Mesenchymal stem cell (in vitro differentiated cells and primary cell): ENCODE measurements around the gene PRR7.
A peak's percentile ranks its signal among the peaks of the same experiment; 100 is the strongest.

Experiments
- DNase-seq: peaks from one replicate; pipeline ENCODE4 v3.0.0-alpha.2; 2013
- H2AFZ ChIP-seq: one replicate; pipeline ENCODE4 v1.6.1; 2013; ENCODE audit warnings: low read depth, mild to moderate bottlenecking, control low read depth, inconsistent platforms, low read length, moderate library complexity
- H2AK5ac ChIP-seq: 2 replicates; pipeline ENCODE4 v1.6.1; 2013; ENCODE audit warnings: low read length, moderate library complexity, mild to moderate bottlenecking, inconsistent platforms; ENCODE audit not compliant: severe bottlenecking
- H2BK120ac ChIP-seq: one replicate; pipeline ENCODE4 v1.6.1; 2013; ENCODE audit warnings: low read depth, mild to moderate bottlenecking, inconsistent platforms, low read length, moderate library complexity
- H2BK12ac ChIP-seq, 2 experiments: one replicate each; pipeline ENCODE4 v1.6.1; 2013; ENCODE audit warnings: inconsistent platforms in 2 of 2, low read length in 2 of 2, mild to moderate bottlenecking in 2 of 2, moderate library complexity in 2 of 2, control low read depth in 1 of 2
- H2BK15ac ChIP-seq: one replicate; pipeline ENCODE4 v1.6.1; 2013; ENCODE audit warnings: mild to moderate bottlenecking, low read depth, inconsistent platforms; ENCODE audit not compliant: poor library complexity, severe bottlenecking
- H2BK5ac ChIP-seq: 2 replicates; pipeline ENCODE4 v1.6.1; 2013; ENCODE audit warnings: low read depth, mild to moderate bottlenecking, low read length, control low read depth, inconsistent platforms; ENCODE audit not compliant: poor library complexity, severe bottlenecking
- H3K14ac ChIP-seq, 2 experiments: one replicate each; pipeline ENCODE4 v1.6.1; 2013; ENCODE audit warnings: inconsistent platforms in 2 of 2, low read length in 2 of 2, control low read depth in 1 of 2, mild to moderate bottlenecking in 1 of 2, moderate library complexity in 1 of 2
- H3K18ac ChIP-seq, 2 experiments: one replicate each; pipeline ENCODE4 v1.6.1; 2013; ENCODE audit warnings: inconsistent platforms in 2 of 2, low read length in 2 of 2, control low read depth in 1 of 2, low read depth in 1 of 2, mild to moderate bottlenecking in 1 of 2
- H3K23ac ChIP-seq, 2 experiments: one replicate each; pipeline ENCODE4 v1.6.1; 2013; ENCODE audit warnings: inconsistent platforms in 2 of 2, low read length in 2 of 2, mild to moderate bottlenecking in 2 of 2, moderate library complexity in 2 of 2, control low read depth in 1 of 2
- H3K27ac ChIP-seq: 2 replicates; pipeline ENCODE4 v1.5.1; 2013; ENCODE audit warnings: mild to moderate bottlenecking, moderate library complexity, low read length, control low read depth, inconsistent platforms; ENCODE audit not compliant: poor library complexity, severe bottlenecking
- H3K27me3 ChIP-seq, 2 experiments: 2 replicates each; pipeline versions ENCODE4 v1.6.1 to v1.7.0; 2013; ENCODE audit warnings: low read length in 2 of 2, mild to moderate bottlenecking in 2 of 2, moderate library complexity in 2 of 2, control low read depth in 1 of 2, inconsistent platforms in 1 of 2; ENCODE audit not compliant: control insufficient read depth in 1 of 2, insufficient read depth in 1 of 2
- H3K36me3 ChIP-seq, 2 experiments: 2 replicates each; pipeline versions ENCODE4 v1.6.1 to v1.7.0; 2013; ENCODE audit warnings: low read length in 2 of 2, control low read depth in 1 of 2, inconsistent platforms in 1 of 2, low read depth in 1 of 2, mild to moderate bottlenecking in 1 of 2; ENCODE audit not compliant: insufficient read depth in 2 of 2, control insufficient read depth in 1 of 2
- H3K4ac ChIP-seq, 2 experiments: one replicate each; pipeline ENCODE4 v1.6.1; 2013; ENCODE audit warnings: inconsistent platforms in 2 of 2, low read length in 2 of 2, mild to moderate bottlenecking in 2 of 2, moderate library complexity in 2 of 2, control low read depth in 1 of 2, low read depth in 1 of 2
- H3K4me1 ChIP-seq: 2 replicates; pipeline ENCODE4 v1.6.1; 2013; ENCODE audit warnings: low read depth, low read length, control low read depth; ENCODE audit not compliant: control insufficient read depth, insufficient read depth
- H3K4me2 ChIP-seq: 2 replicates; pipeline ENCODE4 v1.6.1; 2013; ENCODE audit warnings: low read length, mild to moderate bottlenecking, inconsistent platforms; ENCODE audit not compliant: poor library complexity, severe bottlenecking
- H3K4me3 ChIP-seq, 2 experiments: 2 replicates each; pipeline versions ENCODE4 v1.5.1 to v1.7.0; 2013; ENCODE audit warnings: low read length in 2 of 2, mild to moderate bottlenecking in 2 of 2, control low read depth in 1 of 2, low read depth in 1 of 2; ENCODE audit not compliant: insufficient read depth in 1 of 2
- H3K79me1 ChIP-seq: replicated peaks from 2 replicates; pipeline ENCODE4 v1.6.1; 2013; ENCODE audit warnings: mild to moderate bottlenecking, control low read depth, low read length, inconsistent platforms; ENCODE audit not compliant: poor library complexity, severe bottlenecking
- H3K9ac ChIP-seq: 2 replicates; pipeline ENCODE4 v1.7.0; 2013; ENCODE audit warnings: mild to moderate bottlenecking, low read length, moderate library complexity
- H3K9me3 ChIP-seq: 2 replicates; pipeline ENCODE4 v1.7.0; 2013; ENCODE audit warnings: mild to moderate bottlenecking, low read length; ENCODE audit not compliant: control insufficient read depth
- H4K8ac ChIP-seq: one replicate; pipeline ENCODE4 v1.6.1; 2013; ENCODE audit warnings: inconsistent platforms, mild to moderate bottlenecking, low read length, moderate library complexity
- H4K91ac ChIP-seq: one replicate; pipeline ENCODE4 v1.6.1; 2013; ENCODE audit warnings: mild to moderate bottlenecking, low read length, inconsistent platforms
- WGBS: methylation state at CpG from one replicate; pipeline ENCODE4 v1.1.7; 2013; ENCODE audit warnings: mixed read lengths; 5-methylcytosine and 5-hydroxymethylcytosine counted together

Gene PRR7

GRCh38 chr5:177496070-177496726, 49.6 kb downstream of the PRR7 start:
- Histone ChIP-seq H4K91ac (peak overlapping the region; percentile 99), H3K9me3 (no peaks in the 10 kb centered on the region), H3K9ac (peak overlapping the region; percentile 94), H3K23ac (peak overlapping the region in 1 of 2 experiments; percentile 24), H3K14ac (peak overlapping the region in 1 of 2 experiments; percentile 72), H2AK5ac (peak overlapping the region; percentile 78), H2BK120ac (peak overlapping the region; percentile 87), H2AFZ (no peak overlapping the region), H4K8ac (peak overlapping the region; percentile 93), H2BK5ac (peak overlapping the region; percentile 98), H3K27ac (peak overlapping the region; percentile 99), H3K4me1 (peaks cover 50% of the 10 kb centered on the region), H3K18ac (peak overlapping the region; percentile 92 to 100), H3K4me2 (peak overlapping the region; percentile 76), H3K4ac (peak overlapping the region; percentile 94 to 98), H2BK12ac (peak overlapping the region; percentile 95 to 96), H2BK15ac (peak overlapping the region; percentile 85), H3K79me1 (peaks cover 7% of the 10 kb centered on the region), H3K4me3 (peak overlapping the region; percentile 69 to 80), H3K36me3 (peaks cover 33 to 41% of the 10 kb centered on the region in 2 experiments), H3K27me3 (no peaks in the 10 kb centered on the region)
- 8% methylated on average over 12 of the region's 12 CpGs for WGBS
- peak; percentile 80 for DNase-seq

- peak overlapping the region; percentile 99 for H3K27ac ChIP-seq
- peak overlapping the region; percentile 94 for H3K9ac ChIP-seq
- no peaks in the 10 kb centered on the region for H3K27me3 ChIP-seq
- H3K9me3 ChIP-seq = no peaks in the 10 kb centered on the region
- DNase-seq = peak; percentile 95
- H4K8ac ChIP-seq = peak overlapping the region; percentile 93
- H3K23ac ChIP-seq = peak overlapping the region; percentile 24 to 78
- H3K4ac ChIP-seq = peak overlapping the region; percentile 94 to 98
- H2BK5ac ChIP-seq = peak overlapping the region; percentile 98
- H3K79me1 ChIP-seq = peaks cover 7% of the 10 kb centered on the region
- peak overlapping the region; percentile 95 to 96 for H2BK12ac ChIP-seq
- peak overlapping the region; percentile 87 for H2BK120ac ChIP-seq
- 1% methylated on average over 15 of the region's 29 CpGs for WGBS
- peak overlapping the region; percentile 76 to 84 for H3K14ac ChIP-seq
- peaks cover 31 to 35% of the 10 kb centered on the region in 2 experiments for H3K36me3 ChIP-seq
- H3K18ac ChIP-seq = peak overlapping the region; percentile 96 to 100
- H4K91ac ChIP-seq = peak overlapping the region; percentile 99
- peak overlapping the region; percentile 78 to 82 for H3K4me3 ChIP-seq
- peaks cover 49% of the 10 kb centered on the region for H3K4me1 ChIP-seq
- no peak overlapping the region for H2AFZ ChIP-seq
- H3K4me2 ChIP-seq = peak overlapping the region; percentile 76
- peak overlapping the region; percentile 94 for H2BK15ac ChIP-seq
- peak overlapping the region; percentile 78 for H2AK5ac ChIP-seq
These were observed 50.2 kb downstream of the PRR7 start for GRCh38 chr5:177496727-177497291.

- peak within 1 kb of the TSS; percentile 96 to 100 for H3K18ac ChIP-seq
- peak within 1 kb of the TSS; percentile 78 for H2AK5ac ChIP-seq
- WGBS = under 1% methylated on average over 55 of the region's 73 CpGs
- peaks cover 7% of the 10 kb centered on the region for H3K79me1 ChIP-seq
- peak within 1 kb of the TSS; percentile 94 for H3K9ac ChIP-seq
- H3K27ac ChIP-seq = peak within 1 kb of the TSS; percentile 99
- peak within 1 kb of the TSS; percentile 78 for H3K4me2 ChIP-seq
- H2BK120ac ChIP-seq = peak within 1 kb of the TSS; percentile 87
- H3K36me3 ChIP-seq = peaks cover 25 to 28% of the 10 kb centered on the region in 2 experiments
- H3K4me1 ChIP-seq = peaks cover 43% of the 10 kb centered on the region
- H4K91ac ChIP-seq = peak within 1 kb of the TSS; percentile 99
- peak within 1 kb of the TSS; percentile 95 to 98 for H2BK12ac ChIP-seq
- no peaks in the 10 kb centered on the region for H3K9me3 ChIP-seq
- H2AFZ ChIP-seq = peak within 1 kb of the TSS; percentile 73
- H3K4me3 ChIP-seq = peak within 1 kb of the TSS; percentile 78 to 82
- peak within 1 kb of the TSS; percentile 76 to 94 for H3K14ac ChIP-seq
- no peaks in the 10 kb centered on the region for H3K27me3 ChIP-seq
- peak within 1 kb of the TSS; percentile 94 for H2BK15ac ChIP-seq
- H3K23ac ChIP-seq = peak within 1 kb of the TSS; percentile 24 to 78
- DNase-seq = peak; percentile 97
- peak within 1 kb of the TSS; percentile 98 for H2BK5ac ChIP-seq
- peak within 1 kb of the TSS; percentile 93 for H4K8ac ChIP-seq
- peak within 1 kb of the TSS; percentile 94 to 98 for H3K4ac ChIP-seq
These were observed 50.8 kb downstream of the PRR7 start, which contains the start of gene PDLIM7 for GRCh38 chr5:177497292-177498012. PDLIM7 (minus strand) TSS chr5:177497604; CDS start chr5:177496512, 1,092 bp downstream.
